GM19328 (cell line): Measurements from ENCODE around the gene ATP13A4.

Experiments
- ATAC-seq: cut with Tn5 transposase; IDR thresholded peaks from one replicate; pipeline ENCODE4 v1.9.1; 2021; ENCODE audit warnings: mild to moderate bottlenecking, moderate library complexity; ENCODE audit not compliant: unreplicated experiment

Gene ATP13A4

GRCh38 chr3:193400304-193400703 is 154.4 kb downstream of the ATP13A4 start:
- no peak for ATAC-seq

- no peak for ATAC-seq
These were observed 158.0 kb downstream of the ATP13A4 start for GRCh38 chr3:193396451-193397244.

- ATAC-seq = no peak
These were observed 162.8 kb downstream of the ATP13A4 start for GRCh38 chr3:193391902-193392301.

GRCh38 chr3:193389335-193389734 is 165.4 kb downstream of the ATP13A4 start:
- ATAC-seq = no peak

GRCh38 chr3:193388361-193388760 is 166.3 kb downstream of the ATP13A4 start:
- no peak for ATAC-seq

- ATAC-seq = no peak
These were observed 167.1 kb downstream of the ATP13A4 start for GRCh38 chr3:193387596-193387995.

- no peak for ATAC-seq
These were observed 176.0 kb downstream of the ATP13A4 start, which contains the start of gene ATP13A5 for GRCh38 chr3:193378706-193379105. Gene ATP13A5 (minus strand): TSS chr3:193378753. CDS start chr3:193378725, 28 bp downstream.

- no peak for ATAC-seq
These were observed 177.1 kb downstream of the ATP13A4 start for GRCh38 chr3:193377591-193377990.

GRCh38 chr3:193375614-193376013 is 179.1 kb downstream of the ATP13A4 start:
- ATAC-seq = no peak

GRCh38 chr3:193372783-193373182 is 181.9 kb downstream of the ATP13A4 start:
- no peak for ATAC-seq

GRCh38 chr3:193367868-193368267 is 186.8 kb downstream of the ATP13A4 start:
- ATAC-seq = no peak

- no peak for ATAC-seq
These were observed 197.4 kb downstream of the ATP13A4 start for GRCh38 chr3:193357291-193357690.

- ATAC-seq = no peak
These were observed 200.3 kb downstream of the ATP13A4 start for GRCh38 chr3:193354423-193354822.
